ENCODE data around the gene RNF40.
A peak's percentile ranks its signal among the peaks of the same experiment; 100 is the strongest.

Gene RNF40

GRCh38 chr16:30761928-30762902, at the start of gene RNF40, which contains the start of gene CFAP119:
TSS of gene RNF40 (plus strand) at chr16:30762322. CDS start at chr16:30762546, 224 bp downstream.
TSS of gene CFAP119 (minus strand) at chr16:30762062. CDS start at chr16:30761748, 314 bp downstream.
- DNase-seq = peak; percentile 94

GRCh38 chr16:30715750-30716445, 46.2 kb upstream of the RNF40 start:
- no peak for DNase-seq

- no peak for DNase-seq
Measured at GRCh38 chr16:30720086-30720485, 42.0 kb upstream of the RNF40 start.

- no peak for DNase-seq
Measured at GRCh38 chr16:30720694-30721093, 41.4 kb upstream of the RNF40 start.

GRCh38 chr16:30721167-30721566, 41.0 kb upstream of the RNF40 start:
- no peak for DNase-seq

GRCh38 chr16:30721606-30722005, 40.5 kb upstream of the RNF40 start:
- DNase-seq = no peak

- no peak for DNase-seq
Measured at GRCh38 chr16:30722443-30722842, 39.7 kb upstream of the RNF40 start.

- DNase-seq = no peak
Measured at GRCh38 chr16:30722916-30723315, 39.2 kb upstream of the RNF40 start.

- no peak for DNase-seq
Measured at GRCh38 chr16:30723725-30724355, 38.3 kb upstream of the RNF40 start.

- DNase-seq = no peak
Measured at GRCh38 chr16:30724641-30725417, 37.3 kb upstream of the RNF40 start.

GRCh38 chr16:30725418-30725792, 36.7 kb upstream of the RNF40 start:
- DNase-seq = no peak

- no peak for DNase-seq
Measured at GRCh38 chr16:30728321-30728720, 33.8 kb upstream of the RNF40 start.

- DNase-seq = no peak
Measured at GRCh38 chr16:30728899-30729672, 33.0 kb upstream of the RNF40 start.

GRCh38 chr16:30731411-30731810, 30.7 kb upstream of the RNF40 start:
- DNase-seq = no peak

- DNase-seq = no peak
Measured at GRCh38 chr16:30736995-30737793, 24.9 kb upstream of the RNF40 start.

- no peak for DNase-seq
Measured at GRCh38 chr16:30737794-30738648, 24.1 kb upstream of the RNF40 start.

GRCh38 chr16:30738984-30739951, 22.9 kb upstream of the RNF40 start:
- no peak for DNase-seq

GRCh38 chr16:30740364-30741251, 21.5 kb upstream of the RNF40 start:
- DNase-seq = no peak
